NCI-H748 treated with DMSO at 0.1 percent for 48 hours (cell line): ENCODE measurements around the gene RUVBL2.

ENCODE experiments used
- DNase-seq: peaks from one replicate; lab custom pipeline; 2025; lab: John Stamatoyannopoulos, UW

The RUVBL2 gene

DNA sequence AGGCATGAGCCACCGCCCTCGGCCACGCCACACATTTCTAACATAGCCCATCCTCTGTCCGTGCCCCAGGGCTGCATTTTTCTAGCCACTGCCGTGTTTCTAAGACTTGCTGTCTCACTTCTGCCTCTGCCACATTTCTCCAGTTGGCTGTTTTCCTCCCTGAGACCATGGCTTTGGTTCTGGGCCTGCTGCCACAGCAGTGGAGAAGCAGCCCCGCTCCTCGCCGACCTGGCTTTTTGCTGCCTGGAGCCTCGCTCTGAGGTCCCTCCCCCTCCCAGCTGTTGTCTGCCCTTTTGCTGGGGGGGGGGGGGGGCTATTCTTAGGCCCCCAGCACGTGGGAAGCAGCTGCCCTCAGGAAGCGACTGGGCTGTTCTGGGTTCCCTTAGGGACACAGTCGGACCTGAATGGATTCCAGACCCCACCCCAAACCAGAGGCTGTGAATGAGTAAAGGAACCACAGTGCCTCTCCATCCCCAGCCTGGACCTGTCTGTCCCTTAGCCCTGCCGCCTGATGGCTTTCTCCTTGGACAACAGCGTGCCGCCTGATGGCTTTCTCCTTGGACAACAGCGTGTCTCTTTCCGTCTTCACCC lies 3.9 kb upstream of the RUVBL2 start:
- DNase-seq, result no peak

DNA sequence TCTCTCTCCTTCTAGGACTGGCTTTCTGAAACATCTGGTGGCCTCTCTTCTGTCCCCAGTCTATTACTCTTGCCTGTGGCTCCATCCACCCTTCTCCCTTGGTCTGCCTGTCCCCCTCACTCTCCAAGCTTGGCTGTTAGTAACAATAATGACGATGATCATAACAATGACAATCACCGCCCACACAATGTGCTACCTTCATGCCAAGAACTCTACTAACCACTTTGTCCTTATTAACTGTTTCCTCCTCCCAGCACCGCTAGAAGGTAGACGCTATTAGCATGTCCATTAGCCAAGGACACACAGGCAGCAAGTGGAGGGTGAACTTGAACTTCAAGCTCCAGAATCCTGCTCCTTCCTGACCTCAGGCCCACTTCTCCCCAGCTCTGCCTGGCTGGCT lies 3.3 kb upstream of the RUVBL2 start:
- DNase-seq, result no peak

DNA sequence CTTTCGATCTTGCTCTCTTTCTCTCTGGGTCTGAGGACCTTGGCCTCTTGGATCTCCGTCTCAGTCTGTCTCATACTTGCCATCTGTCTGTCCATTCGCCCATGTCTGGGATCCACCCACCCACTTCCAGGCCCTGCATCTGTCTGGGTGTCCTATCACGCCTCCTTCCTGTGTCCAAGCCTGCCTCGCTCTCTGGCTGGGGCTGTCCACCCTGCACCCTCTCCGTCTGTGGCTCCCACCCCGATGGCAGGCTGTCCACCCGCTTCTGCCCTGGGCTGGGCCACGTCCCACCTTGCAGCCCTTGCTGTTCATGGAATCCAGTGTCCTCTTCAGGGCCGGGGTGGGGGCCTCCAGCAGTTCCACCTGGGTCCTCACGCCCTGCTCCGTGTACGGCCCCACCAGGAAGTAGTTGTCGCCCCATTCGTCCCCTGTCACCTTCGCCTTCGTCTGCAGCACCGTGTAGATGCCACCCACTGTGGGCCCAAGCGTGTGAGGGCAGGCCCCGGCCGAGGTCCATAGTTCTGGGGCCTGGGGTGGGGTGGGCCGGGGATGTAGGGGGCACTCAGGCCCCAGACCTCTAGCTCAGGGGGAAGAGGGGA lies 2.6 kb upstream of the RUVBL2 start:
- DNase-seq, result no peak

DNA sequence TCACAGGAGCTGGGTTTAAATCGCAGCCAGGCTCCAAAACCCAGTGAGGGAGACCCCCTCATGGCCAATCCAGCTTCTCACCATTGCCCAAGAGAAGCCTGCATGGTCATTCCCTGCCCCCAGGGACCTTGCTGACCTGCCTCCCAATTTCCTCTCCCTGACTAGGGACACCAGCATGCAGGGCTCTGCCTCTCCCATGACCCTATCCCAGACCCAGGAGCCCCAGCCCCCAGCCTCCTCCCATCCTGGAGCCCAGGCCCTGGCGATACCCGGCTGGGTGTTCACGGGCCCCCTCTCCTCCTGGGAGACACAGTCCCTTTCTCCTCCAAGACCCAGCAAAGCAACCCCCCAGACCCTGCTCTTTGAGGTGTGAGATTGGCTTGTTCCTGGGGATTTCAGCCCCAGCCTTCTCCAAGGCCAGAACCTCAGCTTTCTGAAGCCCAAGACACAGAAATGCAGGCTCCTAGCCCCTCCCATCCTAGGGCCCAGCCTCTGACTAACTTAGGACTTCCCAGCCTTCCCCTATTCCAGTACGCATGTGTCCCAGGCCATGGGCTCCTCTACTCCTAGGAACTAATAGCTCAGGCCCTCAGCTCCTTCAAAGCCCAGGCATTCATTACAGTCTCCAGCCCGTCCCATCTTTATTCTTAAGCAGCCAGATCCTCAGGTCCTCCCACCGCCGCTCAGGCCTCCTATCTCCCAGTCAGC lies 1.7 kb upstream of the RUVBL2 start:
- no peak for DNase-seq

DNA sequence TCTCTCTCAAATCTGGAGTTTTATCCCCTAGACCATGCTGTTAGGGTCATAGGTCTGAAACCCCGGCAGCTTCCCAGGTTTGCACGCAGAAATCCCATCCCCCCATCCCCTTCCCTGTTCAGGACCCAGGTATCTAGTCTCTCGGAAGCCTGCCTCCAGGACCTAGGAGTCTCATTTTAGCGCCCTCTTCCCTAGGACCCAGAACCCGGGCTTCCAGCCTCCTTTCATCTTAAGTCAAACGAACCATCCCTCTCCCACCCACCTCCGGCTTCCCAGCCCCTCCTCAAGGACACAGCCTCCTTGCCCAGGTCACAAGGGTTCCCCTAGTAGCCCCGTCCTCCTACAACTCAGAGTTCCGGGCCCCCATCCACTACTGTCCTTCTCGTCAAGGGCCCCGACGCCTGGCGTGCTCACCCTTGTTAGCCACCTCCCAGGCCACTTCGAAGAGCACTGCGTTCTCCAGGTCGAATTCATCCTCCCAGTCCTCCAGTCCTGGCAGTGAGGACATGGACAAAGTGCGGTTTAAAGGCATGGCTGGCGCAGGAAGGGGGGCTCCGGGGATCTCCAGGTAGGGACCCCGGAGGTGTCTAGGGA lies 1.0 kb upstream of the RUVBL2 start:
- DNase-seq, result no peak

DNA sequence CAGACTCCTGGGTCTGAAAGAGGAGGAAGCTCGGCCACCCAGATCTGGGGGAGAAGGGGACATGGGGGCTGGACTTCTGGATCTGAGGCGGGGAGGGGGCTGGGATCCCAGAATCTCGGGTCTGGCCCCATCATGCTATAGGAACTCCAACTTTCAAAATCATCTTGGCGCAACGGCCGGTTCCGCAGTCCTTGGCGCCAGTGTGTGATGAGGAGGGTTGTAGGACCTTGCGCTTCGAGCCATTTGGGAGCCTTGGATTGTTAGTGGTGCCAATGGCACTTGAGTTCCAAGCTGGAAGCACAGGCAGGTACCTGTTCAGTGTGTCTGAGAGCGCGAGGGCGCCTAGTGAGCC lies 324 bp downstream of the RUVBL2 start:
- no peak for DNase-seq

DNA sequence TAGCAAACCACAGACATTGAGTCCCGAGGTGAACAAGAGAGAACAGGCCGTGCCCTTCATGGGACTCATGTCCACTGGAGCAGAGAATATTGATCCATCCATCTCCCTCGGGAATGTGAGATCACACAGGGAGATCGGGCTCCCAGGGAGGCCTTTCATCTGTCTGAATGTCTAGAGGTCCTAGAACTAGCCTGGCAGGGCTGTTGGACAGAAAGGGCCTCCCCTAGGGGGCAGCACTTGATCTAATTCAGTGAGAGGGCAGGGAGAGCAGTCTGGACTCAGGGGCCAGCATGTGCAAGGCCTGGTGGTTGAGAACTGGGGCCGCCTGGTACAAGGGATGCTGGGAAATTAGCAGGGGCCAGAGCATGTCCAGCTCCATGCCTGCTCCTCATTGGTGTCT lies 4.3 kb downstream of the RUVBL2 start:
- DNase-seq, result peak; percentile 25

DNA sequence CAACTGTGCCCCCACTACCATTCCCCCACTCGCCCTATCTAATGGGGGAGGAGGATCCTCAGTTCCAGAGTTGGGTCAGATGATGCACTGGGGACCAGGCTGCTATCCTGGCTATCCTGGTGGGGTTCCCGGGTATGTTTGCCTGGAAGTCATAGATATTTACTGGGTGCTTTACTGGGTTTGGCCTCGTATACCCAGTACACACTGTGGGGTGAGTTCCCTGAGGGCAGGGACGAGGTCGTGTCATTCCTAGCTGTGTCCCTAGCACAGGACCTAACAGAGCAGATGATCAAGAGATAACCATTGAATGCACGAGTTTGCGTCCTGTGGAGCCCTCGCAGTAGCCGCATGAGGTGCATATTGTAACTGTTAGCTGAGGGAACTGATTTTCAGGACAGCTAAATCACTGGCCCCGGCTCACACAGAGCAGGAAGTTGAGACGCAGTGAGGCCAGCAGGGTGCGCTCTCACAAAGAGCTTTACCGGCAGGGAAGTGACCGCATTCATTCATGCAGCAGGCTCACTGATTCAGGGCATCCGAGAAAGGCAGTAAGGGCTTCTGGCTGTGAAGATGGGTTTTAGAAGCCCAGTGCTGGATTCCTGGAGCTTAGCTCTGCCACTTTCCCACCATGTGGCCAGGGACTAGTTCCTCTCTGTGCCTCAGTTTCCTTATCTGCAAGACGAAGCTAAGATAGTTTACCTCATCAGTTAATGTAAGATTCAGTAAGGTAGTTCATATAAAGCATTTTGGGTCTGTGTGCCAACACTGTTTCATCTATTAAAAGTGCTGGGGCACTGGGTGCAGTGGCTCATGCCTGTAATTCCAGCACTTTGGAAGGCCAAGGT lies 6.0 kb downstream of the RUVBL2 start:
- no peak for DNase-seq

DNA sequence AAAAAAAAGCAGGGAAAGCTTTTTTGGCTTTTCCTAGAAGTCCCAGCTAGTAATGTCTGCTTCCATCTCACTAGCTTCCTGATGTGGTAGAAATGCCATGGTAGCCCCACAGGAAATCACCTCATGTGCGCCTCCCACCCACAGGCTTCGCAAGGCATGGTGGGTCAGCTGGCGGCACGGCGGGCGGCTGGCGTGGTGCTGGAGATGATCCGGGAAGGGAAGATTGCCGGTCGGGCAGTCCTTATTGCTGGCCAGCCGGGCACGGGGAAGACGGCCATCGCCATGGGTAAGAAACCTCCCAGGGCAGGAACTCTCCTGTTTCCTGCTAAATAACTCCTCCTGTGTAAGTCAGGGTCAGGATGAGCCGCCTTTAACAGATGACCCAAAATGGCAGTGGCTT lies 10.4 kb downstream of the RUVBL2 start:
- DNase-seq, result no peak

DNA sequence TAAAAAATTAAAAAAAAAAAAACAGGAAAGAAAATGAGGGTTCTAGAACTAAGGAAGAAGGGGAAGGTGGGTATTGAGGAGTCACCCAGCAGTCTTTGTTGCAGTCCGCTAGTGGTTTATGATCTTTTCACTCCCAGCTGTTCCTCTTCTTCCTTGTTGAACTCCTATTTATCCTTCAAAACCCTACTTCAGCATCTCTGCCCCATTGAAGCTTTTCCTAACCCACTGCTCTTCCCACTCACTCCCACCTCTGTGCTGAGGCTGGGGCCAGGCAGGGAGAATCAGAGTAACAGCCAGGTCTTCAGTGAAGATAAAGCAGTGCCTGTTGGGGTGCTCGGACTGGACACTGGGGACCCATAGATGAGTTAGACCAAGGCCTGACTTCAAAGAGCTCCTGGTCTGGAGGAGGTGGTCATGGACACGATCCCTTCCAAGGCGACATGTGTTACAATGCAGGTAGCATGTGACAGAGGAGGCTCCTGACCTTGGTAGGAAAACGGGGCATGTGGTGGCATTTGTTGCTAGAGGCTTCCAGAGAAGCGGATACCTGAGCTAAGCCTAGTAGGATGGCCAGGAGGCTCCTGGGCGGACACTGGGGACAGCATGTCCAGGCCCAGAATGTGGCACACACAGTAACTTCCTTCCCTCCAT lies 11.4 kb downstream of the RUVBL2 start:
- DNase-seq, result no peak

DNA sequence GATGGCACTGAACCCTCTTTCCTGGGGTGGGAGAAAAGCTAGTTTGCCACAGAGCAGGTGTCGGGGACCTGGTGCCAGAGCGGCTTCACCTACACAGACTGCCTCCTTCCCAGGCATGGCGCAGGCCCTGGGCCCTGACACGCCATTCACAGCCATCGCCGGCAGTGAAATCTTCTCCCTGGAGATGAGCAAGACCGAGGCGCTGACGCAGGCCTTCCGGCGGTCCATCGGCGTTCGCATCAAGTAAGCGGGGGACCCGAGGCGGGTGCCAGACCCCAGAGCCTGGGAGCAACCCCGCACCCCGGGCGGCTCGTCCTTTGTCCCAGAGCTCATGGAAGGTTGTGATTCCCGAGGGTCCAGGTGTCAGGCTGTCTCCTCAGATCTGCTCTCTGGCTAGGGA lies 13.2 kb downstream of the RUVBL2 start:
- no peak for DNase-seq

DNA sequence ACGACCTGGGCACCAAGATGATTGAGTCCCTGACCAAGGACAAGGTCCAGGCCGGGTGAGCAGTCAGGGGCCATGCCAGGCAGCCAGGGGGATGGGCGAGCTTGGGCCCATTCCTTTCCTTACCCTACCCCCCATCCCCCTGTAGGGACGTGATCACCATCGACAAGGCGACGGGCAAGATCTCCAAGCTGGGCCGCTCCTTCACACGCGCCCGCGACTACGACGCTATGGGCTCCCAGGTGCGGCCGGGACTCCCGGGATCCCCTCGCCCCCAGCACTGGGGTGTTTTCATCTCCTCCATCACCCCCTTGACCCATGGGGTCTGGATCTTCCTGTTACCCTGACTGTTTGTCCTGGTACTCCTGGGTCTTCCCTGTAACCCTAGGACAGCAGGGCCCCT lies 16.1 kb downstream of the RUVBL2 start:
- no peak for DNase-seq

DNA sequence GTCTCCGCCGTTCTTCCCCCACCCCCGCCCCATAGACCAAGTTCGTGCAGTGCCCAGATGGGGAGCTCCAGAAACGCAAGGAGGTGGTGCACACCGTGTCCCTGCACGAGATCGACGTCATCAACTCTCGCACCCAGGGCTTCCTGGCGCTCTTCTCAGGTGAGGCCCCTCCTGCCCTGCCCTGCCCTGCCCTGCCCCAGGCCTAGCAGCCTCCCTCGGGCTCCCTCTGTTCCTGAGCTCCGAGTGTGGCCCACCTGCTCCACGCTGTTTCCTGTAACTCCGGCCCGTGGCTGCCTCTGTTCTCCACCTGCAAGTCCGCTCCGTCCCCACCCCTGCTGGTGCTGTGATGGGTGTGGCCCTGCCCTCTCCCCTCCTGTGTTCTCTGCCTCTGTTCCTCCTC lies 16.8 kb downstream of the RUVBL2 start:
- no peak for DNase-seq

DNA sequence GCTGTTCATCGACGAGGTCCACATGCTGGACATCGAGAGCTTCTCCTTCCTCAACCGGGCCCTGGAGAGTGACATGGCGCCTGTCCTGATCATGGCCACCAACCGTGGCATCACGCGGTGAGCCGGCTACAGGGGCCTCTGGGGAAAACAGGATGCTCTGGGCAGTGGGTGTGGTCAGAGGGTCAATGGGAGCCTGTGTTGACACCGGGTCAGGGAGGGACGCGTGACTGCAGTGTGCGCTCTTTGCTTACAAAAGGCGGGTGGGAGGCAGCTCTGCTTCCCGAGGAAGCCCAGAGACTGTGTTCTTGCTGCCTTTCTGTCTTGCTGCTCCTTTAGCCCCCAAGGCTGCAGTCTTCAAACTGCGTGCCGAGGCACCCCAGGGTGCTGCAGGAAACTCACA lies 17.5 kb downstream of the RUVBL2 start:
- DNase-seq, result no peak

DNA sequence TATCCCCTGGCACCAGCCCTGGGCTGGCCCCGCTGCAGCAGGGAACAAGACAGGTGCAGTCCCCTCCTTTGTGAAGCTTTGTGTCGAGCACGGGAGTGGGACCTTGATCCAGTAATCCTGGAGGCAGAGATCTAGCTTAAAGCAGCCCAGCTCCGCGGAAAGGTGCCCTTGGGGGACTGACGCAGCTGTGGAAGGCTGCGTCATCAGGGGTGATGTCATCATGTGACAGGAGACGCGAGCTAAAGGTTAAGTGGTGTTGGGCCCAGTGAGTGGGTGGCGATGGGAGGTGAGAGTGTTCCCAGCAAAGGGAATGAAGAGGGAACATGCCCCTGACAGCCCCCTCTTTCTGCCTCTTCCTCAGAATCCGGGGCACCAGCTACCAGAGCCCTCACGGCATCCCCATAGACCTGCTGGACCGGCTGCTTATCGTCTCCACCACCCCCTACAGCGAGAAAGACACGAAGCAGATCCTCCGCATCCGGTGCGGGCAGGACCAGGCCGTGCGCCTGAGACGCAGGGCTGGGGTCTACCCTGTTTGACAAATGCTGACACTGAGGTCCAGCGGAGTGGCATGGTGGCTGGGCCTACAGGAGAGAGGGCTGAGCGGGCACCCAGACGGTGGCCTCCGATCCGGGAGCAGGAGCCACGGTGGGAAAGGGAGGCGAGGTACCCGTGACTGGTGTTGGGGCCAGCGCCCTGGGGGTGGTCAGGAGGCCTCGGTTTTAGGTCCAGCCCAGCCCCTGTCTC lies 20.6 kb downstream of the RUVBL2 start:
- no peak for DNase-seq

DNA sequence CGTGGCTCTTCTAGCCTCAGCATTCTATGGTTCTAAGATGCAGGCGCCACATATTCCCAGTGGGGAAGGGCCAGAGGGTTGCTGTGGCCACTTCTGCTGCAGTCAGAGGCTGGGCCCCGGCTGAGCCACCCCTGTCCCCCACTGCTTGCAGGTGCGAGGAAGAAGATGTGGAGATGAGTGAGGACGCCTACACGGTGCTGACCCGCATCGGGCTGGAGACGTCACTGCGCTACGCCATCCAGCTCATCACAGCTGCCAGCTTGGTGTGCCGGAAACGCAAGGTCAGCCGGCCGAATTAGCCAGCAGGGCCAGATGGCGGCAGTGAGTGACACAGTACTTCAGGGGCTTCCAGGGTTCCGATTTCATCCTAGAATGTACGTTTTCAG lies 21.2 kb downstream of the RUVBL2 start:
- DNase-seq, result no peak

DNA sequence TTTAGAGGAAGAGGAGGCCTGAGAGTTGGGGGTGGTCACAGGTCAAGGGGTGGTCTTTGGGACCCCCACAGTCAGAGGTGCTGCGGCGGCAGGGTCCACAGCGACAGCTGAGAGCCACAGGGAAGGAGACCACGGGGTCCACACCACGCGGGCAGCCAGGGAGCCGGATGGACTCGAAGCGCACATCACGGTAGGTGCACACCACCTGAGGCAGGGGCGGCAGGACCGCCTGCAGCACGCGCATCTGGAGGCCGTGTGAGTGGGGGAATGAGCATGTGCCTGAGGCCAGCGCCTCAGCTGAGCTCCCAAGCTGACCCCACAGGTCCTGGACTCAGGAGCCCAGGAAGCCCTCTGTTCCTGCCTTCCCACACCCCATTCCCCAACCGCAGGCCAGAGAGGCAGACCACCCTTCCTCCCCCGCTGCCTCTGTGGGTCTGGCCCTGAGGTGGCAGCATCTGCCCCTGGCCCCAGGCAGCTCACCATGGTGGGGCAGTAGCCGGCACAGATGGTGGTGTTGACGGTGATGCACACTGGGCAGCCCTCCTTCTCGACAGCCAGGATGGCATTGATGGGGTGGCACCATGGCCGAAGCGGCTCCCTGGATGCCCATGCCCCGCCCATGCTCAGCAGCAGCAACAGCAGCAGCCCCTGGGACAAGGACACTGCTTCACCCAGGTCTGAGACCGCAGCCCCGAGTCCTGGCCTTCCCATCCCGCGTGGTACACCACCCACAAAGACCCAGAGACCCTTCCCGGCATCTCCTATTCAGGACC lies 22.6 kb downstream of the RUVBL2 start:
- no peak for DNase-seq

DNA sequence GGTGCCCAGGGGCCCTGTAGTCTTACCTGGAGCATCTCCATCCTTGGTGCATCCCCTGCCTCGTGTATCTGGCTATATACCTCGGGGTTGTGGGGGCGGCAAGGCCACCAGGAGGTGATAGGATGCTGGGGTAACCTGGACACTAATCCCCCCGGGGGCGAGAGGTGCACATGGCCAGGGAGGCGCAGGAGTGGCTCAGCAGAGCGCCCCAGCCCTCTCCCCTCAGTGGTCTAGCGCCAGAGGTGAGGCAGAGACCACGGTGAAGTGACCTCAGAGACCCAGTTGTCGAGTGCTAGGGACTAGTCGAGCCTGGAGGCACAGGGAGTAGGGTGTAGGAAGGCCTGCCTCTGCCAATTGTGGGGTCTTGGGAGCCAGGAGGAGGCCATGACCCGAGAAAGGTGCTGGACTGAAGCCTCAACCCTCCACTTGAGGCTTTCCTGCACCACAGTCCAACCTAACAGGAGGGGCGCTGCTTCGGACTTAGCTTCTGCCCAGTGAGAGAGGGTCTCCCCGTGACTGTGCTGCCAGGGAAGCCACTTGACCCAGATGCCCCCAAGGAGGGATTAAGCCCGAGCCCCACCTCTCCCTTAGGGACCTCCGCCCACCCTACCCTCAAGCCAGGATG lies 23.5 kb downstream of the RUVBL2 start, which contains the start of gene LHB:
TSS of gene LHB (minus strand) at position 51 of the 625 bp plus-strand sequence. CDS start at position 41, 10 bp downstream.
- DNase-seq, result no peak

DNA sequence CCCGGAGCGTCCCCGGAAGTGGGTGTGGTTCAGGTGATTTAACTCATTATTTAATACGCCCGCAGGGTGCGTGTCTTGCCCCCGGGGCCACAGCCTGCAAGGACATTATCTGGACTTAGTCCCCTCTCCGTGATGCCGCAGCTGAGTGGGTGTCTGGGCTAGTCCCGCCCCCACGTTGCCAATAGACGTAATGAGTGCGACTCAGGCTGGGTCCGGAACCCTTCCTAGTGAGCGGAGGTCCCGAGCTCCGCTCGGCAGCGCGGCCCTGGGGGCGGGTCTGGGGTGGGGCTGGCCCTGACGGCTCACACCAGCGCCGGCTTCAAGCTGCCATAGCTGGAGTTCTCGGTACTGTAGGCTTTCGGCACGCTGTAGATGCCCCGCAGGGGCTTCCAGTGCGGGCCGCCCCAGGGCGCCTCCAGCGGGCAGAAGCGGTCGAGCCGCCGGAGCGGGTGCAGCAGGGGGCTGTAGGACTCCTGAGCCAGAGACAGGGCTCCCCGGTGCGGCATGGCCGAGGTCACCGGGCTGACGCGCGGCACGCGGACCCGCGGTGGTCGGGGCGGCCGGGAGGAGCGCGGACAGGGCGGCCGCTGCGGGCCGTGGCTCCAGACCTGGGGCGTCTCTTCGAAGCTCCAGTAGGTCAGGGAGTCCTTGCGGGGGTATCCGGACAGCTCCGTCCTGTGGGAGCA lies 24.1 kb downstream of the RUVBL2 start:
- peak; percentile 31 for DNase-seq
